ENCODE data around the gene APPL2.
"Not testable (repeated sequence)": the region's sequence is repeated elsewhere in the genome, so short reads cannot be mapped to it uniquely, and the experiment has no call there.

Gene APPL2

GRCh38 chr12:105192624-105193225 lies 43.2 kb downstream of the APPL2 start:
- no peak for DNase-seq (ENCODE audit: low read depth)

- DNase-seq (ENCODE audit: low read depth) = no peak
Observed at GRCh38 chr12:105190530-105190929, 45.4 kb downstream of the APPL2 start.

- DNase-seq (ENCODE audit: low read depth) = no peak
Observed at GRCh38 chr12:105189293-105189692, 46.7 kb downstream of the APPL2 start.

GRCh38 chr12:105183976-105184375 lies 52.0 kb downstream of the APPL2 start:
- not testable (repeated sequence) for DNase-seq (ENCODE audit: low read depth)

- not testable (repeated sequence) for DNase-seq (ENCODE audit: low read depth)
Observed at GRCh38 chr12:105183406-105183805, 52.6 kb downstream of the APPL2 start.

GRCh38 chr12:105179114-105179513 lies 56.9 kb downstream of the APPL2 start:
- DNase-seq (ENCODE audit: low read depth) = not testable (repeated sequence)

GRCh38 chr12:105177208-105177607 lies 58.8 kb downstream of the APPL2 start:
- DNase-seq (ENCODE audit: low read depth) = no peak

GRCh38 chr12:105175397-105175990 lies 60.5 kb downstream of the APPL2 start:
- DNase-seq (ENCODE audit: low read depth) = no peak

- DNase-seq (ENCODE audit: low read depth) = no peak
Observed at GRCh38 chr12:105171691-105172436, 64.1 kb downstream of the APPL2 start.

- no peak for DNase-seq (ENCODE audit: low read depth)
Observed at GRCh38 chr12:105170139-105170538, 65.8 kb downstream of the APPL2 start.

- DNase-seq (ENCODE audit: low read depth) = no peak
Observed at GRCh38 chr12:105168006-105168405, 68.0 kb downstream of the APPL2 start.

GRCh38 chr12:105167346-105167745 lies 68.6 kb downstream of the APPL2 start:
- no peak for DNase-seq (ENCODE audit: low read depth)

- DNase-seq (ENCODE audit: low read depth) = no peak
Observed at GRCh38 chr12:105166736-105167135, 69.2 kb downstream of the APPL2 start.

GRCh38 chr12:105164068-105164467 lies 71.9 kb downstream of the APPL2 start:
- no peak for DNase-seq (ENCODE audit: low read depth)

GRCh38 chr12:105162174-105162573 lies 73.8 kb downstream of the APPL2 start:
- no peak for DNase-seq (ENCODE audit: low read depth)

GRCh38 chr12:105158876-105159275 lies 77.1 kb downstream of the APPL2 start:
- no peak for DNase-seq (ENCODE audit: low read depth)

GRCh38 chr12:105157606-105158005 lies 78.4 kb downstream of the APPL2 start:
- no peak for DNase-seq (ENCODE audit: low read depth)

GRCh38 chr12:105156260-105156659 lies 79.7 kb downstream of the APPL2 start:
- DNase-seq (ENCODE audit: low read depth) = no peak

- no peak for DNase-seq (ENCODE audit: low read depth)
Observed at GRCh38 chr12:105142259-105142658, 93.7 kb downstream of the APPL2 start.

- no peak for DNase-seq (ENCODE audit: low read depth)
Observed at GRCh38 chr12:105141320-105141922, 94.6 kb downstream of the APPL2 start.

GRCh38 chr12:105138248-105138647 lies 97.7 kb downstream of the APPL2 start:
- no peak for DNase-seq (ENCODE audit: low read depth)
